HG03469 (cell line): ENCODE results near the gene DOCK7.

Experiments used
- ATAC-seq: cut with Tn5 transposase; IDR thresholded peaks from one replicate; pipeline ENCODE4 v1.9.1; 2021; ENCODE audit warnings: mild to moderate bottlenecking, moderate library complexity, moderate number of reproducible peaks; ENCODE audit not compliant: unreplicated experiment

Gene DOCK7

DNA sequence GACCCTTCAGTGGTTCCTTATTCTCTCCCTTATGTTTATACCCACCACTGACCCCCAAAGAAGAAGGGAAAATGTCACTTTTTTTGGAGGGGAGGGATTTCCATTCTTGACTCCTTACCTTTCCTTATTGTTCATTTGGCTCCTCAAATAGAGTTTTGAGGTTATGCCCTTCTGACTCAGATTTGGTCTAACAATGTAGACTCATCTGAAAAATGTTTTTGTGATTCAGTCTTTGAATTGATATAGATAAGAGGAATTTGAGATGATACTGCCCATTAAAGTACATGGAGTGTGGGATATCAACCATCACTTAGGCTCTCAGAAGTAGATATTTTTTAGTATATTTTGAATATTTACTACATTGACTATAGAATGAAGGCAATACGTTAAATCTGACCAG is 235.2 kb downstream of the DOCK7 start:
- ATAC-seq: no peak

DNA sequence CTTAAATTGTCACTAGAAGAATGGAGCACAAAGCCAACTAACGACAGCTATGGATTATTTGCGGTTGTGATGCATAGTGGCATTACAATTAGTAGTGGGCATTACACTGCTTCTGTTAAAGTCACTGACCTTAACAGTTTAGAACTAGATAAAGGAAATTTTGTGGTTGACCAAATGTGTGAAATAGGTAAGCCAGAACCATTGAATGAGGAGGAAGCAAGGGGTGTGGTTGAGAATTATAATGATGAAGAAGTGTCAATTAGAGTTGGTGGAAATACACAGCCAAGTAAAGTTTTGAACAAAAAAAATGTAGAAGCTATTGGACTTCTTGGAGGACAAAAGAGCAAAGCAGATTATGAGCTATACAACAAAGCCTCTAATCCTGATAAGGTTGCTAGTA is 237.9 kb downstream of the DOCK7 start:
- ATAC-seq: no peak

DNA sequence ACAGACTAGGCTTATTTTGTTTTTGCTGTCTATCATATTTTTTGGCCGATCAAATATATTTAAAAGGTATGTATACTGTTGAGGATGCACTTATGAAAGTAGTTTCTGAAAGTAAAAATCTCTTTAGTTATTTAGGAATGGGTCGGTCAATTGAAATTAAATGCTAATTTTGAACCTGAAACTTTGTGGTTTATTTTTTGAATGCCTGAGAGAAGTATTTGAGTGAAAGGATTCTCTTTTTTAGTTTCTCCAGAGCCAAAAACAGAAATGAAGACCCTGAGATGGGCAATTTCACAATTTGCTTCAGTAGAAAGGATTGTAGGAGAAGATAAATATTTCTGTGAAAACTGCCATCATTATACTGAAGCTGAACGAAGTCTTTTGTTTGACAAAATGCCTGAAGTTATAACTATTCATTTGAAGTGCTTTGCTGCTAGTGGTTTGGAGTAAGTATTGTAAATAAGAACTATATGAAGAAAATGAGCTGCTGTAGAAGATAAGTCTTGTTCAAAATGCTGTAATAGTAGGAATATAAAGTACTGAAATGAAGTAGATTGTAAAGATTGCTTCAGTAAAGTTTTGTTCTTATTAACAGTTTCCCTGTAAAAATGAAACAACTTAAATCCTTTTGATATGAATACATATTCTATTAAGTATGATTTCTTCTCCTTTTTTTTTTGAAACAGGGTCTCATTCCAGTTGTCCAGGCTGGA is 239.8 kb downstream of the DOCK7 start:
- no peak for ATAC-seq

DNA sequence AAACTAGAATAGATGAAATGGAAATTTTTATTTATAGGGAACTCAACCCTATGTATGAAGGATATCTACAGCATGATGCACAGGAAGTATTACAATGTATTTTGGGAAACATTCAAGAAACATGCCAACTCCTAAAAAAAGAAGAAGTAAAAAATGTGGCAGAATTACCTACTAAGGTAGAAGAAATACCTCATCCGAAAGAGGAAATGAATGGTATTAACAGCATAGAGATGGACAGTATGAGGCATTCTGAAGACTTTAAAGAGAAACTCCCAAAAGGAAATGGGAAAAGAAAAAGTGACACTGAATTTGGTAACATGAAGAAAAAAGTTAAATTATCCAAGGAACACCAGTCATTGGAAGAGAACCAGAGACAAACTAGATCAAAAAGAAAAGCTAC is 243.5 kb downstream of the DOCK7 start:
- no peak for ATAC-seq

- peak; percentile 27 for ATAC-seq
Observed at GRCh38 chr1:62439652-62440371, 248.4 kb downstream of the DOCK7 start.

DNA sequence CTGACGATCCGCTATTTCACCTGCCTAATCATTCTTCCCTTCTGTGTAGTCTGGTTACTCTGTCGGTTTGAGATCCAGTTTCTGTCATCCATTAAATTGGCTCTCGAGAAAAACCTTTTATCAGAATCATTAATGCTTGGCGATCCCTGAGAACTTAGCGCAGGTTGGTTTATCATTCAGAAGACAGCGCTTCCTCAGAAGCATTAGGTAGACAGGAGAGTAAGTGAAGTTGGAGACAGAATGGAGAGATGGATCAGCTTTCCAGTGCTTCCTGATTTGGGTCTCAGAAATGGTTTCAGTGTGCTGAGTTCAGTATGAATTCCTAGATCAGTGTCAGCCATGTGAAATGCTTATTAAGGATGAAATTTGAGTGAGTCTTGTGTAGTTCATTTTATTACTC is 250.0 kb downstream of the DOCK7 start:
- ATAC-seq: no peak

- ATAC-seq: no peak
Observed at GRCh38 chr1:62437273-62437940, 250.8 kb downstream of the DOCK7 start.

DNA sequence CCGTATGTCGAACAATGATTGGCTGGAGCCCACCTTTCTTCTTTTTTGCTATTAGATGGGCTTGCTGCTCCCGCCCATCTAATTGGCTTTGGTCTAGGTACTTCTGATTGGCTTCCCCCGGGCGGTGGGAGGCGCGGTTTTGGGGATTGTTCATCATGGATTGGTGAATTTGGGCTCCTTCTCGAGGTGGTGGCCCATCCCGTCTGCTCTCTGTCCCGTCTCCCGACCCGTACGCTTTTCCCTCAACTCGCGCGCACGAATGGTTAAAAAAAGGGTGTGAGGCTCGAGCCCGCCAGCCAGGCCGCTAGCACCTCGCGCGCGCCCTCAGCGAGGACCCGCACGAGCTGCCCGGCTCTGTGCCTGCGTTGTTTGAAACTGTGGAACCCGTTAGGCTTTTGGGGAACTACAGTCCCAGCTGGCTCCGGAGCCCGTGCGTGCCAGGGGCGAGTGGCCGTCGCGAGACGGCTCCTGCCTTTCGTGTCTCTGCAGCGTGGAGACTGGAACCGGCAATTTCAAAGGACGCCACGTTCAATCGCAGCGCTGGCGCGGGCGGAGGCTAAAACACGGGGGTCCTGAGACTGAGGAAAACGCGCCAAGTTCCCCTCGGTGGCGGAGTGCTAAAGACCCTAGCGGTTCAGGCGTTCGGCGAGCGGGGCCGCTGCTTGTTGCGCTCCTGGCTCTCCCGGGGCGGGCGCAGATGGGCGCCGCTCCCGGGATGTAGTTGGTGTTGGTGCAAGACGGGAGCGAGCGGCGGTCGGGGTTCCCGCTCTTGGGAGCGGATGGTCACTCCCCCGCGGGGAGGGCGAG is 251.5 kb downstream of the DOCK7 start, which contains the start of gene USP1:
Gene USP1, plus strand, starts transcription at position 584 of the 807 bp plus-strand sequence. CDS start 2,819 bp downstream, outside the sequence.
- peak; percentile 77 for ATAC-seq

DNA sequence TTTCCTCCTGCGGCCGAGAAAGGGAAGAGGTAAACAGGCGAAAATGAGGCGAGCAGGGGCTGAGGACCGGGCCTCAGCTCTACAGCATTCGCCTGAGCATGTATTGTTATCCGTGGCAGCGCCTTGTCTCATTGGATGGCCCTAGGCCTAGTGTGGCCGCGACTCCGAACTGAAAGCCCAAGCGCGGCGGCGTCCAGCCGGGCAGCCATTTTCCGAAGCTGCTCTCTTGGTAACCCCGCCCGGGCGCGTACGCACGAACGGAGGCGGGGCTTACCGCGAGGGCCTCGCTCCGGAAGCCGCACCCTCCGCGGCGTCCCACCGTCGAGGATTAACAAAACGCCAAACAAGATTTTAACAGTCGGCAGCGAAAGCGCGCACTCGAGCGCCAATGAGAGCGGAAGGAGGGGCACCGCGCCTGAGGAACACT is 252.1 kb downstream of the DOCK7 start:
- ATAC-seq: no peak

- no peak for ATAC-seq
Observed at GRCh38 chr1:62435231-62436038, 252.8 kb downstream of the DOCK7 start.

DNA sequence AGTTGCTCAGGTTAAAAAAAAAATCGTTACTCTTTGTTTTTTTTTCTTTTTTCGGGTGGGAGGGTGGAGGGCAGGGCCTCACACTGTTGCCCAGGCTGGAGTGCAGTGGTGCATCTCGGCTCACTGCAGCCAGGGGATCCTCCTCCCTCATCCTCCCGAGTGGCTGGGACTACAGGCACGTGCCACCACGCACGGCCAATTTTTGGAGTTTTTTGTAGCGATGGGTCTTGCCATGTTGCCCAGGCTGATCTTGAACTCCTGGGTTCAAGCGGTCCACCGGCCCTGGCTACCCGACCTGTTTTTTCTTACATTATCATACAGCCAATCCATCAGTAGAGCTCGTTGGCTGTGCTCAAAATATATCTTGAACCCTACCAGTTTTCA is 253.6 kb downstream of the DOCK7 start:
- ATAC-seq: no peak

GRCh38 chr1:62433861-62434617 is 254.1 kb downstream of the DOCK7 start:
- no peak for ATAC-seq

GRCh38 chr1:62429581-62429980 is 258.6 kb downstream of the DOCK7 start:
- ATAC-seq: no peak

- no peak for ATAC-seq
Observed at GRCh38 chr1:62428351-62428750, 259.8 kb downstream of the DOCK7 start.

- no peak for ATAC-seq
Observed at GRCh38 chr1:62426794-62427193, 261.4 kb downstream of the DOCK7 start.

GRCh38 chr1:62426237-62426636 is 261.9 kb downstream of the DOCK7 start:
- ATAC-seq: no peak

DNA sequence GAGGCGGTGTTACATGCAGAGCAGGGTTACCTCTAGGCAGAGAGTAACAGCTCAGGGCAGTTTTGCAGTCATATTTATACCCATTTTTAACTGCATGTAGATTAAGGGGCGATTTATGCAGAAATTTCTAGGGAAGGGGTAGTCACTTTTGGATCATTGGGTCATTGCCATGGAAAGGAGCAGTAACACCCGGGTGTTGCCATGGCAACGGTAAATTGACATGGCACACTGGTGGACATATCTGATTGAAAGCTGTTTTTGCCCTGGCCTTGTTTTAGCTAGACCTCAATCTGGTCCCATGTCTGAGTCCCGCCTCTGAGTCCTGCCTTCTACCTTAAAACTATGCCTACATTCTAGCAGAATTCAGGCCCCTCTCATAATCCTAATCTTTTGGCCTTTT is 263.1 kb downstream of the DOCK7 start:
- no peak for ATAC-seq

GRCh38 chr1:62424411-62424810 is 263.8 kb downstream of the DOCK7 start:
- ATAC-seq: no peak

DNA sequence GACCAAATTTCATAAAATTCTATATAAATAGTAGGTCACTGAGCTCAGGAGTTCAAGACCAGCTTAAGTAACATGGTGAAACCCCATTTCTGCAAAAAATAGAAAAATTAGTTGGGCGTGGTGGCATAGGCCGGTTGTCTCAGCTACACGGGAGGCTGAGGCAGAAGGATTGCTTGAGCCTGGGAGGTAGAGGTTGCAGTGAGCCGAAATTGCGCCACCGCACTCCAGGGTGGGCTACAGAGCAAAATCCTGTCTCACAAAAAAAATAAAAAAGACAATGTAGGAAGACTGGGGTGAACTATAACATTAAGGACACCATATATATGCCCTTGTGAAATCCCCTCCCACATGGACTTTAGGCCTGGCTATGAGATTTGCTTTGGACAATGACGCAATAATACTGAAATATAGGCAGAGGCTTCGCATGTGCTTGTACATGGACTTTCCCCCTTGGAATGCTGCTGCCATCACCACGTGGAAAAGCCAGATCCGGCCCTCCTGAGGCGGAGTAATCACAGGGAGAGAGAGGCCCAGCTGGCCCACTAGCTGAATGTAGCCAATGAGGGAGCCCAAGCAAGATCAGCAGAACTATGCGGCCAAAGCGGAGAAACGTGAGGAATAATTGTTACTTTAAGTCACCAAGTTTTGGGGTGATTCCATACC is 264.5 kb downstream of the DOCK7 start:
- no peak for ATAC-seq
